H1 (cell line): ENCODE results near the gene GEMIN2. TPM values are rescaled to one million over a fixed set of nuclear protein-coding genes. Genes with fewer than 3 reads are reported as not detected.

Experiments
- CTCF ChIA-PET: fragments of 300-600 bp; sonication (Branson Sonifier 250); formaldehyde crosslinking; loops from one replicate; lab custom pipeline; 2021; ENCODE audit not compliant: partially characterized antibody; lab: Charles Lee
- POLR2A ChIA-PET: fragments of 300-600 bp; sonication (Branson Sonifier 250); formaldehyde crosslinking; loops from one replicate; lab custom pipeline; 2021; ENCODE audit warnings: inconsistent platforms; ENCODE audit not compliant: partially characterized antibody; lab: Charles Lee
- DNase-seq, 2 experiments: peaks; one replicate each; pipeline versions ENCODE4 v3.0.0 to v3.0.0-alpha.2; 2010 to 2022; ENCODE audit warnings: low spot score in 2 of 2, low read depth in 1 of 2, mixed read lengths in 1 of 2
- FAIRE-seq: peaks from 2 replicates; lab custom pipeline; 2011; peaks lifted over from hg19 to GRCh38; lab: Jason Lieb, UNC
- H2AFZ ChIP-seq: 2 replicates; pipeline ENCODE4 v1.8.1; 2012; ENCODE audit warnings: low read length, inconsistent platforms
- H2AK5ac ChIP-seq: 2 replicates; pipeline ENCODE4 v1.6.1; 2013; ENCODE audit warnings: low read depth, low read length
- H2BK120ac ChIP-seq: replicated peaks from 2 replicates; pipeline ENCODE3; 2013; ENCODE audit warnings: low read depth, low read length, inconsistent platforms
- H2BK12ac ChIP-seq: 2 replicates; pipeline ENCODE4 v1.6.1; 2013; ENCODE audit warnings: low read depth, low read length
- H2BK15ac ChIP-seq: 2 replicates; pipeline ENCODE4 v1.6.1; 2013; ENCODE audit warnings: low read length
- H2BK20ac ChIP-seq: 2 replicates; pipeline ENCODE4 v1.6.1; 2013; ENCODE audit warnings: low read length
- H2BK5ac ChIP-seq: 2 replicates; pipeline ENCODE4 v1.6.1; 2013; ENCODE audit warnings: low read depth, low read length
- H3K14ac ChIP-seq: 2 replicates; pipeline ENCODE4 v1.6.1; 2013; ENCODE audit warnings: inconsistent platforms; ENCODE audit not compliant: insufficient read length
- H3K18ac ChIP-seq: 2 replicates; pipeline ENCODE4 v1.6.1; 2013; ENCODE audit warnings: low read length; ENCODE audit errors: extremely low read depth
- H3K23ac ChIP-seq: 2 replicates; pipeline ENCODE4 v1.6.1; 2013; ENCODE audit warnings: inconsistent platforms; ENCODE audit not compliant: insufficient read length
- H3K23me2 ChIP-seq: 2 replicates; pipeline ENCODE4 v1.6.1; 2013; ENCODE audit warnings: low read depth, low read length
- H3K27ac ChIP-seq: 2 replicates; pipeline ENCODE4 v1.6.1; 2011; ENCODE audit warnings: low read depth, low read length, inconsistent platforms
- H3K27me3 ChIP-seq, 4 experiments: replicated peaks in 1 of 4; 1 replicate in 1 of 4; 2 replicates in 3 of 4; pipeline versions ENCODE4 v1.6.1 to v1.8.1; 2011 to 2013; ENCODE audit warnings: low read length in 3 of 4, mild to moderate bottlenecking in 3 of 4, inconsistent platforms in 2 of 4, mixed read lengths in 2 of 4, moderate library complexity in 1 of 4; ENCODE audit not compliant: control insufficient read depth in 3 of 4, insufficient read depth in 3 of 4; ENCODE audit errors: extremely low read depth in 1 of 4
- H3K36me3 ChIP-seq, 4 experiments: 2 replicates each; pipeline versions ENCODE4 v1.6.1 to v1.8.1; 2011 to 2013; ENCODE audit warnings: mild to moderate bottlenecking in 4 of 4, low read length in 3 of 4, moderate library complexity in 2 of 4, control low read depth in 1 of 4, inconsistent platforms in 1 of 4; ENCODE audit not compliant: insufficient read depth in 4 of 4, control insufficient read depth in 2 of 4
- H3K4ac ChIP-seq: replicated peaks from 2 replicates; pipeline ENCODE3; 2013; ENCODE audit warnings: low read length, low read depth, mixed read lengths, inconsistent platforms; ENCODE audit not compliant: insufficient read length
- H3K4me1 ChIP-seq, 4 experiments: replicated peaks in 1 of 4; 1 replicate in 1 of 4; 2 replicates in 3 of 4; pipeline versions ENCODE4 v1.6.1 to v1.8.1; 2011 to 2013; ENCODE audit warnings: low read length in 3 of 4, inconsistent platforms in 2 of 4, mixed read lengths in 1 of 4; ENCODE audit not compliant: insufficient read depth in 4 of 4, control insufficient read depth in 3 of 4
- H3K4me2 ChIP-seq, 2 experiments: 2 replicates each; pipeline versions ENCODE4 v1.6.1 to v1.8.1; 2011 to 2013; ENCODE audit warnings: low read depth in 2 of 2, low read length in 2 of 2, control low read depth in 1 of 2, inconsistent platforms in 1 of 2, mild to moderate bottlenecking in 1 of 2; ENCODE audit not compliant: insufficient read depth in 1 of 2
- H3K4me3 ChIP-seq, 4 experiments: fragments of 200-600, 300-600 bp in 1 of 4; sonication (generic), shearing (Covaris generic), sonication (Bioruptor Twin) in 1 of 4; 2 replicates each; pipeline versions ENCODE4 v1.5.1 to v1.8.1; 2011 to 2016; ENCODE audit warnings: low read length in 4 of 4, low read depth in 3 of 4, control low read depth in 2 of 4, inconsistent platforms in 2 of 4, mild to moderate bottlenecking in 2 of 4, mixed read lengths in 1 of 4, moderate library complexity in 1 of 4; ENCODE audit not compliant: insufficient read depth in 2 of 4; ENCODE audit errors: extremely low read depth in 1 of 4
- H3K56ac ChIP-seq: replicated peaks from 2 replicates; pipeline ENCODE3; 2013; ENCODE audit warnings: low read depth, mild to moderate bottlenecking, mixed read lengths, low read length, inconsistent platforms; ENCODE audit not compliant: insufficient read length
- H3K79me1 ChIP-seq: 2 replicates; pipeline ENCODE4 v1.6.1; 2013; ENCODE audit warnings: low read depth, low read length, control low read depth
- H3K79me2 ChIP-seq, 2 experiments: 2 replicates each; pipeline versions ENCODE4 v1.6.1 to v1.8.1; 2012 to 2013; ENCODE audit warnings: low read length in 2 of 2, mild to moderate bottlenecking in 2 of 2, inconsistent platforms in 1 of 2; ENCODE audit not compliant: insufficient read depth in 2 of 2, control insufficient read depth in 1 of 2
- H3K9ac ChIP-seq, 4 experiments: replicated peaks in 1 of 4; 1 replicate in 1 of 4; 2 replicates in 3 of 4; pipeline versions ENCODE4 v1.6.1 to v1.8.1; 2011 to 2013; ENCODE audit warnings: low read depth in 3 of 4, low read length in 3 of 4, control low read depth in 2 of 4, mild to moderate bottlenecking in 2 of 4, moderate library complexity in 2 of 4, inconsistent platforms in 1 of 4; ENCODE audit errors: extremely low read depth in 1 of 4
- H3K9me3 ChIP-seq, 2 experiments: 2 replicates each; pipeline versions ENCODE4 v1.6.1 to v1.8.1; 2012 to 2013; ENCODE audit warnings: mild to moderate bottlenecking in 2 of 2, moderate library complexity in 2 of 2, control low read depth in 1 of 2, inconsistent platforms in 1 of 2, low read depth in 1 of 2, low read length in 1 of 2, mixed read lengths in 1 of 2; ENCODE audit not compliant: insufficient read depth in 2 of 2
- H4K20me1 ChIP-seq, 2 experiments: replicated peaks in 1 of 2; 2 replicates each; pipeline versions ENCODE3 to v1.8.1; 2011 to 2013; ENCODE audit warnings: inconsistent platforms in 2 of 2, low read length in 2 of 2, mild to moderate bottlenecking in 1 of 2; ENCODE audit not compliant: insufficient read depth in 2 of 2, control insufficient read depth in 1 of 2
- H4K5ac ChIP-seq: 2 replicates; pipeline ENCODE4 v1.6.1; 2013; ENCODE audit warnings: low read length, low read depth, mixed read lengths, inconsistent platforms; ENCODE audit not compliant: insufficient read length
- H4K8ac ChIP-seq: 2 replicates; pipeline ENCODE4 v1.8.0; 2013; ENCODE audit warnings: mild to moderate bottlenecking, moderate library complexity, low read length, inconsistent platforms; ENCODE audit not compliant: insufficient read depth; ENCODE audit errors: extremely low read depth
- H4K91ac ChIP-seq: replicated peaks from 2 replicates; pipeline ENCODE3; 2013; ENCODE audit warnings: low read length, mixed read lengths, inconsistent platforms; ENCODE audit not compliant: insufficient read length
- ATF2 ChIP-seq: IDR thresholded peaks from 2 replicates; pipeline ENCODE4 v1.6.1; 2012; ENCODE audit warnings: low read length, inconsistent platforms
- BCL11A ChIP-seq, 2 experiments: IDR thresholded peaks; one replicate each; pipeline ENCODE4 v1.6.1; 2011; ENCODE audit warnings: low read depth in 2 of 2, low read length in 2 of 2, mild to moderate bottlenecking in 2 of 2
- CHD1 ChIP-seq: IDR thresholded peaks from 2 replicates; pipeline ENCODE4 v1.6.1; 2012; ENCODE audit warnings: low read depth, low read length, improper control_type of control experiment
- EGR1 ChIP-seq: IDR thresholded peaks from 2 replicates; pipeline ENCODE4 v1.6.1; 2011; ENCODE audit warnings: low read depth, low read length, borderline replicate concordance
- EP300 ChIP-seq, 2 experiments: IDR thresholded peaks; 1 replicate in 1 of 2; 2 replicates in 1 of 2; pipeline ENCODE4 v1.6.1; 2011 to 2012; ENCODE audit warnings: low read depth in 2 of 2, low read length in 2 of 2, mild to moderate bottlenecking in 2 of 2, borderline replicate concordance in 1 of 2, inconsistent platforms in 1 of 2, moderate library complexity in 1 of 2
- HDAC6 ChIP-seq: IDR thresholded peaks from one replicate; pipeline ENCODE4 v1.7.1; 2012; ENCODE audit warnings: low read depth, mild to moderate bottlenecking, inconsistent platforms, low read length, moderate library complexity
- NANOG ChIP-seq: IDR thresholded peaks from 2 replicates; pipeline ENCODE4 v1.6.1; 2011; ENCODE audit warnings: low read length, low read depth, mild to moderate bottlenecking, inconsistent platforms; ENCODE audit not compliant: insufficient read depth, poor library complexity, severe bottlenecking
- POLR2AphosphoS5 ChIP-seq: IDR thresholded peaks from 2 replicates; pipeline ENCODE4 v1.6.1; 2011; ENCODE audit warnings: low read depth, low read length
- POU5F1 ChIP-seq: IDR thresholded peaks from 2 replicates; pipeline ENCODE4 v1.6.1; 2011; ENCODE audit warnings: low read depth, mild to moderate bottlenecking, low read length, moderate library complexity
- SP1 ChIP-seq: IDR thresholded peaks from 2 replicates; pipeline ENCODE4 v1.6.1; 2011; ENCODE audit warnings: low read depth, low read length
- TEAD4 ChIP-seq: IDR thresholded peaks from 2 replicates; pipeline ENCODE4 v1.6.1; 2012; ENCODE audit warnings: low read depth, low read length, inconsistent platforms, mixed read lengths
- WGBS, 2 experiments: shearing (Covaris generic) in 1 of 2; methylation state at CpG; one replicate each; pipeline versions ENCODE4 v1.1.6 to v1.1.7; 2013 to 2015; ENCODE audit warnings: low lambda C conversion rate in 2 of 2, mixed read lengths in 2 of 2, inconsistent platforms in 1 of 2, low coverage in 1 of 2, missing lambda C conversion rate in 1 of 2; ENCODE audit not compliant: insufficient replicate concordance in 2 of 2, insufficient coverage in 1 of 2, insufficient read length in 1 of 2; ENCODE audit errors: extremely low coverage in 1 of 2, missing lambda C conversion rate in 1 of 2; 5-methylcytosine and 5-hydroxymethylcytosine counted together
- polyA plus RNA-seq, 7 experiments: library from polyadenylated mRNA; depleted of rRNA in 3 of 7; stranded (reverse) in 5 of 7; unstranded in 2 of 7; fragments of >200 nt in 5 of 7; fragments of 200-250 nt in 2 of 7; gene quantifications; 1 replicate in 5 of 7; 2 replicates in 1 of 7; 4 replicates in 1 of 7; pipeline versions ENCODE4 v1.2.1 to v1.2.3, GENCODE V29; 2011 to 2013; ENCODE audit warnings: missing spikeins in 2 of 7, mixed read lengths in 2 of 7
- total RNA-seq: library from RNA; stranded (reverse); fragmentation: NEBNext Ultra II Directional; extraction: Animal tissue kit (Norgen Biotek cat#: 25700); gene quantifications from 2 replicates; pipeline ENCODE4 v1.2.1, GENCODE V29; 2021

The GEMIN2 gene
- total and polyA plus RNA-seq, 2 of the 8 experiments (the other 6 are each of a cell fraction or from before 2014, with no cell fraction given): 29.1 to 30.8 TPM

DNA sequence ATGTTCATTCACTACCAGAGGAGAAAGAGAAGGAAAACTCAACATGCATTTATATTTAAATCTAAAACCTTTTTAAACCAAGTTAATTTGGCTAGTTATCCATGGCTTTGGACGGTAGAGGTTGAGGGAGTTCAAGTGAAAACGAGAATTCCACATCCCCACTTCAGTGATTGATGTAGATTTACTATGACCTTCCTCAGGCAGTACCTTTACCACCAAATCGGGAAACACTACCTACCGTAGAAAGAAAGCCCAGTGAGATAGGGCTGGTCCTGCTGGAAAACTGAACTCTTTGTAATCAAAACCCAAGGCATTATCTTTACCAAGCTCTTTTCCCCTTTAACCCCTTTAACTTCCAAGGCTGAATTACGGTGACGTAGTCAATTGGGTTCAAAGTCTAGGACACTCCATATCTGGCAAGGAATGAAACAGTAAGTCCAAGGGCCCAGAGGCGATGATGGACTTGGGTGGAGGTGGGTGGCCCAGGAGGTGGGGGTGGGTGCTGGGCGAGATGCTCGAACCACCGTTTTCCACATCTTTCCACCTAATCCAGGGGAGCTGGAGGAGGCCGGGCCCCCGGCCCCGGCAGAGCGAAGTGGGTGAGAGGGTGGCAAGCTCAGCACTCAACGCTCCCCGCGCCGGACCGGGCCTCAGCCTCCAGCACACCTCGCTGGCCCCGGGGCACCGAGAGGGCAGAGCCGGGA lies 11.7 kb upstream of the GEMIN2 start:
- Histone ChIP-seq H3K9me3 (no peaks in the 10 kb centered on the region), H2AFZ (peak overlapping the region; percentile 3; the same call in 1 of the 2 replicates), H4K91ac (no peak overlapping the region), H3K4me2 (peak overlapping the region; percentile 67 to 84), H2BK12ac (no peak overlapping the region), H3K23me2 (peaks cover 3% of the 10 kb centered on the region; the same call in 1 of the 2 replicates), H3K27ac (peak overlapping the region; percentile 70; the same call in 1 of the 2 replicates), H3K36me3 (no peaks in the 10 kb centered on the region), H3K23ac (no peak overlapping the region), H2BK120ac (no peak overlapping the region), H3K27me3 (no peaks in the 10 kb centered on the region), H2AK5ac (no peak overlapping the region), H3K4me1 (peaks cover 0 to 3% (median 1%) of the 10 kb centered on the region in 4 experiments; a peak in 3 of 7 replicates), H3K9ac (peak overlapping the region; percentile 78 to 87 (median 87)), H4K8ac (no peak overlapping the region), H3K79me2 (peaks cover 0 to 43% of the 10 kb centered on the region in 2 experiments; a peak in 3 of 4 replicates), H3K14ac (no peak overlapping the region), H2BK15ac (no peak overlapping the region), H4K20me1 (no peaks in the 10 kb centered on the region), H3K79me1 (no peaks in the 10 kb centered on the region), H2BK5ac (peak overlapping the region; percentile 81; the same call in 1 of the 2 replicates), H3K4me3 (peak overlapping the region; percentile 81 to 85 (median 82)), H2BK20ac (no peak overlapping the region), H3K56ac (peak overlapping the region; percentile 2), H4K5ac (peak overlapping the region; percentile 41), H3K4ac (no peak overlapping the region), H3K18ac (peak overlapping the region; percentile 65)
- CTCF ChIA-PET: no interaction called here
- WGBS, 2 experiments: 15% methylated on average over 12 of the region's 23 CpGs; no CpG with 5 or more reads in 1 of the 2 experiments
- no peak for DNase-seq
- POLR2A ChIA-PET: interaction anchor here (0.9 to 3.7 kb wide), 14 partner anchors 10 to 330 kb away, joined by 3 to 23 read pairs (median 6); partner anchors contain the start of genes FBXO33, GEMIN2, PNN and TRAPPC6B
- FAIRE-seq: no peak
- TF ChIP-seq EGR1 (no peak), TEAD4 (no peak), POU5F1 (no peak), NANOG (no peak), BCL11A (IDR thresholded peaks at IDR 0.05; ENCODE audit: low read depth in 2 of 2, low read length in 2 of 2) (no peak), EP300 (IDR thresholded peaks at IDR 0.05; ENCODE audit: borderline replicate concordance in 1 of 2, low read depth in 2 of 2, low read length in 2 of 2) (no peak), POLR2AphosphoS5 (no peak), HDAC6 (no peak), ATF2 (no peak), SP1 (no peak), CHD1 (no peak)
